ENCODE results near the gene CD80.

DNA sequence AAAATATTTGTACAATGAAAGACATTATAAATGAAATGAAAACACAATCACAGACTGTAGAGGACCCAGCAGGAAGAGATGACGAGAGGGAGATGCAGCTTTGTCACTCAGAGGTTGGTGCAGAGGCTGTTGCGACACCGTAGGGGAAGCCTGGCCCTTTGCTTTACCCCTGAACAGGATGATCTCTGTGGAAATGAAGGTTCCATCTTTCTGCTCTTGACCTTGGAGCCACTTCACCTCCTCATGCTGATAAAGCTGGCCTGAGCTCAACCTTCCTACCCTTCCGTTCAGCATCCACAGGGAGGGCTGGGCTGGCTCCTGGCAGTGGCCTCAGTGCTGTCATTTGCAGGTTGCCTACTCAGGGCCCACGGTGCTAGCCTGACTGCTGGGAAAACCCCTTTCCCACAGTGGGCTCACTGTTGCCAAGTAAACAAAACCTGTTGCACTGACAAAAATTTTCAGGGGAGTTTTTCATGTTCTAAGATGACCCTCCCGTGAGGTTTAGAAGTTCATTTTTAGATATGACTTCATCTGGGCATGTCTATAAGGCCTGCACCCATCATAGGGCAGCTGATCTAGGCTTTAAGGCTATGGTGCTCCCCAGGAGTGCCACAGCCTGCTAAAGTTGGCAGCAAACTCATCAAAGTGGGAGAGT is 3.0 kb upstream of the CD80 start:
- TF ChIP-seq, protein P1, sequence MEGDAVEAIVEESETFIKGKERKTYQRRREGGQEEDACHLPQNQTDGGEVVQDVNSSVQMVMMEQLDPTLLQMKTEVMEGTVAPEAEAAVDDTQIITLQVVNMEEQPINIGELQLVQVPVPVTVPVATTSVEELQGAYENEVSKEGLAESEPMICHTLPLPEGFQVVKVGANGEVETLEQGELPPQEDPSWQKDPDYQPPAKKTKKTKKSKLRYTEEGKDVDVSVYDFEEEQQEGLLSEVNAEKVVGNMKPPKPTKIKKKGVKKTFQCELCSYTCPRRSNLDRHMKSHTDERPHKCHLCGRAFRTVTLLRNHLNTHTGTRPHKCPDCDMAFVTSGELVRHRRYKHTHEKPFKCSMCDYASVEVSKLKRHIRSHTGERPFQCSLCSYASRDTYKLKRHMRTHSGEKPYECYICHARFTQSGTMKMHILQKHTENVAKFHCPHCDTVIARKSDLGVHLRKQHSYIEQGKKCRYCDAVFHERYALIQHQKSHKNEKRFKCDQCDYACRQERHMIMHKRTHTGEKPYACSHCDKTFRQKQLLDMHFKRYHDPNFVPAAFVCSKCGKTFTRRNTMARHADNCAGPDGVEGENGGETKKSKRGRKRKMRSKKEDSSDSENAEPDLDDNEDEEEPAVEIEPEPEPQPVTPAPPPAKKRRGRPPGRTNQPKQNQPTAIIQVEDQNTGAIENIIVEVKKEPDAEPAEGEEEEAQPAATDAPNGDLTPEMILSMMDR (IDR thresholded peaks at IDR 0.05; ENCODE audit: low read depth, low read length) = no peak
- TF ChIP-seq EZH2phosphoT487 (IDR thresholded peaks at IDR 0.05; ENCODE audit: low read depth) = no peak

Measured in OCI-LY3 (cell line).